ENCODE measurements around the gene CNIH2. TPM values are rescaled to one million over a fixed set of nuclear protein-coding genes. Genes with fewer than 3 reads are reported as not detected.

CNIH2 gene
- total RNA-seq, 1 experiment from 2014 or later = 12.9 TPM

GRCh38 chr11:66266378-66267038, 11.5 kb upstream of the CNIH2 start:
- ChIA-PET POLR2A (no interaction called here), CTCF (interaction anchor here (1.0 to 4.0 kb wide), 6 partner anchors 15 to 56 kb away, joined by 3 to 33 read pairs (median 19); partner anchors contain the start of gene YIF1A)
- ATAC-seq = no peak
- peak overlapping the region; percentile 89; the same call in 1 of the 2 replicates for H3K27ac Mint-ChIP-seq
- peaks cover 12% of the 10 kb centered on the region for H3K4me1 Mint-ChIP-seq
- H3K9me3 Mint-ChIP-seq = no peaks in the 10 kb centered on the region
- H3K36me3 Mint-ChIP-seq = peaks cover 30% of the 10 kb centered on the region; the same call in 1 of the 2 replicates
- H3K4me3 Mint-ChIP-seq = peak overlapping the region; percentile 97
- TF ChIP-seq ZNF512 (CRISPR knock-in tag; IDR thresholded peaks at IDR 0.05; ENCODE audit: borderline replicate concordance) (no peak), FOXP1 (CRISPR knock-in tag; IDR thresholded peaks at IDR 0.05; ENCODE audit: borderline replicate concordance) (0 out of 2 replicates have a peak, but pooled peaks have one; percentile 5)
- no peak for DNase-seq (ENCODE audit: low spot score)
- H3K27me3 Mint-ChIP-seq (ENCODE audit: low read depth) = no peaks in the 10 kb centered on the region; the same call in 1 of the 2 replicates

GRCh38 chr11:66267039-66267378, 11.0 kb upstream of the CNIH2 start:
- TF ChIP-seq ZNF263 (CRISPR knock-in tag; IDR thresholded peaks at IDR 0.05; ENCODE audit: low read depth) (no peak), TEAD4 (CRISPR knock-in tag; IDR thresholded peaks at IDR 0.05) (no peak), CREB1 (CRISPR knock-in tag; IDR thresholded peaks at IDR 0.05) (no peak), ARID4B (CRISPR knock-in tag; IDR thresholded peaks at IDR 0.05; ENCODE audit: borderline replicate concordance) (no peak)
- ChIA-PET CTCF (interaction anchor here (0.6 to 4.0 kb wide), 8 partner anchors 15 to 295 kb away, joined by 3 to 33 read pairs (median 12); partner anchors contain the start of gene YIF1A), POLR2A (interaction anchor here (0.8 to 1.2 kb wide), 4 partner anchors 10 to 216 kb away, joined by 3 to 6 read pairs (median 4); partner anchors contain the start of gene SF3B2)
- Mint-ChIP-seq H3K27me3 (ENCODE audit: low read depth) (no peaks in the 10 kb centered on the region; the same call in 1 of the 2 replicates), H3K36me3 (peaks cover 30% of the 10 kb centered on the region), H3K27ac (peak overlapping the region; percentile 89), H3K9me3 (no peaks in the 10 kb centered on the region), H3K4me3 (peak overlapping the region; percentile 97), H3K4me1 (peaks cover 12% of the 10 kb centered on the region)
- DNase-seq (ENCODE audit: low spot score) (no peak), ATAC-seq (peak; percentile 4)

- ATAC-seq (peak; percentile 68), DNase-seq (ENCODE audit: low spot score) (peak; percentile 86)
- peaks cover 12% of the 10 kb centered on the region for H3K4me1 Mint-ChIP-seq
- no peaks in the 10 kb centered on the region for H3K9me3 Mint-ChIP-seq
- H3K36me3 Mint-ChIP-seq = peaks cover 29% of the 10 kb centered on the region
- CTCF ChIA-PET = interaction anchor here (0.6 to 4.0 kb wide), 16 partner anchors 10 to 787 kb away, joined by 3 to 33 read pairs (median 5); partner anchors contain the start of genes CD248, CNIH2, PELI3 and RIN1
- POLR2A ChIA-PET = interaction anchor here (0.7 to 1.5 kb wide), 7 partner anchors 10 to 408 kb away, joined by 3 to 6 read pairs (median 3); partner anchors contain the start of gene SF3B2
- H3K27ac Mint-ChIP-seq = peak overlapping the region; percentile 99
- TF ChIP-seq PRRX2 (CRISPR knock-in tag; IDR thresholded peaks at IDR 0.05) (0 out of 2 replicates have a peak, but pooled peaks have one; percentile 74), E2F1 (CRISPR knock-in tag; IDR thresholded peaks at IDR 0.05) (no peak), HMGXB4 (CRISPR knock-in tag; IDR thresholded peaks at IDR 0.05) (0 out of 2 replicates have a peak, but pooled peaks have one; percentile 37), ZBTB43 (CRISPR knock-in tag; IDR thresholded peaks at IDR 0.05) (0 out of 2 replicates have a peak, but pooled peaks have one; percentile 46), RORB (CRISPR knock-in tag; IDR thresholded peaks at IDR 0.05) (no peak), CREM (CRISPR knock-in tag; IDR thresholded peaks at IDR 0.05) (no peak), SP1 (CRISPR knock-in tag; conservative IDR thresholded peaks at IDR 0.05) (peak; percentile 78)
- no peaks in the 10 kb centered on the region; the same call in 1 of the 2 replicates for H3K27me3 Mint-ChIP-seq (ENCODE audit: low read depth)
- peak overlapping the region; percentile 97 for H3K4me3 Mint-ChIP-seq
Measured at GRCh38 chr11:66267379-66268243, 10.4 kb upstream of the CNIH2 start.

All from WTC11 (cell line).